Body of pancreas (tissue), 4 donors: ENCODE results near the gene AGPS.

ENCODE experiments used
- POLR2A ChIP-seq, 3 donors: fragments of 450-650 bp; IDR thresholded peaks; one replicate each; pipeline ENCODE4 v1.6.1; 2016; ENCODE audit warnings: antibody characterized with exemption in 3 of 3, mild to moderate bottlenecking in 2 of 3
- TF ChIP-seq, protein P1 (sequence below), 7 experiments: fragments of 450-650 bp in 4 of 7; fragments of 200-600 bp in 3 of 7; sonication (generic) in 3 of 7; IDR thresholded peaks; one replicate each; pipeline ENCODE4 v1.5.1; 2016 to 2019; ENCODE audit warnings: antibody characterized with exemption in 7 of 7

DNA sequence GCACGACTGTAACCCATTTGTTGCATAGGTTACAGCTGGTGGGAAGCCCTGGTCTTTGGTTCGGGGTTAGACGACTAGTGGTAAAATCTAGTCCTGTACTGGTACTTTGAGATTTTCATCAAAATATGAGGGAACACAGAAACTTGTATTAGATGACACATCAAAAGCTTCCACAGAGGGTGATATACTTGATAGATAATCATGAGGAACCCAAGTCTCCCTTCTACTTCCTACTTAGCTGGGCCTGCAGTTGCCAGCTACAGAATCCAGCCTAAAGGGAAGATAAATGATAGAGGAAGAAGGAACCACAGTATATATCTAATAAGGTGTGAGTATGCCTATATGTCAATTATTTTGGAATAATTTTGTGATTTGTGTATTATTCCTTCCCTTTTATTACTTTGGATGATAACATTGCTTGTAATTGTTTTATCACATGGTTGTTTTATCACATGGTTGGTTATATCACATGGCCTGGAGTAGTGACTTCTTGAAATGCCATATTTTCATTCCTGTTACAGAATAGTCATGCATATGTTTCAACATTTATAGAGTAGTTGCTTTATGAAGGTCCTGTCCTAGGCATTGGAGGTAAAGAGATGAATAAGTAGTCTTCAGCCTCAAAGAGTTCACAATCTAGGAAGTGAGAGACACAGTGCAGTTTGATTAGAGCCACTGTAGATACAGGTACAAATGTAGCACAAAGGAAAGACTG lies 2.9 kb downstream of the AGPS start:
- TF ChIP-seq POLR2A (IDR thresholded peaks at IDR 0.05), result no peak
- TF ChIP-seq, protein P1, sequence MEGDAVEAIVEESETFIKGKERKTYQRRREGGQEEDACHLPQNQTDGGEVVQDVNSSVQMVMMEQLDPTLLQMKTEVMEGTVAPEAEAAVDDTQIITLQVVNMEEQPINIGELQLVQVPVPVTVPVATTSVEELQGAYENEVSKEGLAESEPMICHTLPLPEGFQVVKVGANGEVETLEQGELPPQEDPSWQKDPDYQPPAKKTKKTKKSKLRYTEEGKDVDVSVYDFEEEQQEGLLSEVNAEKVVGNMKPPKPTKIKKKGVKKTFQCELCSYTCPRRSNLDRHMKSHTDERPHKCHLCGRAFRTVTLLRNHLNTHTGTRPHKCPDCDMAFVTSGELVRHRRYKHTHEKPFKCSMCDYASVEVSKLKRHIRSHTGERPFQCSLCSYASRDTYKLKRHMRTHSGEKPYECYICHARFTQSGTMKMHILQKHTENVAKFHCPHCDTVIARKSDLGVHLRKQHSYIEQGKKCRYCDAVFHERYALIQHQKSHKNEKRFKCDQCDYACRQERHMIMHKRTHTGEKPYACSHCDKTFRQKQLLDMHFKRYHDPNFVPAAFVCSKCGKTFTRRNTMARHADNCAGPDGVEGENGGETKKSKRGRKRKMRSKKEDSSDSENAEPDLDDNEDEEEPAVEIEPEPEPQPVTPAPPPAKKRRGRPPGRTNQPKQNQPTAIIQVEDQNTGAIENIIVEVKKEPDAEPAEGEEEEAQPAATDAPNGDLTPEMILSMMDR (IDR thresholded peaks at IDR 0.05), result no peak
